CD4-positive, alpha-beta T cell treated with Interferon gamma for 1 hour (primary cell): ENCODE data around the gene BARHL1.
"Not testable (repeated sequence)": the region's sequence is repeated elsewhere in the genome, so short reads cannot be mapped to it uniquely, and the experiment has no call there.

Experiments
- DNase-seq: peaks from one replicate; pipeline ENCODE4 v3.0.0-alpha.2; 2020

The BARHL1 gene

GRCh38 chr9:132557159-132557558, 25.2 kb upstream of the BARHL1 start:
- DNase-seq, result no peak

- DNase-seq, result no peak
Observed at GRCh38 chr9:132559711-132560110, 22.7 kb upstream of the BARHL1 start.

- no peak for DNase-seq
Observed at GRCh38 chr9:132560616-132561202, 21.7 kb upstream of the BARHL1 start.

- DNase-seq, result no peak
Observed at GRCh38 chr9:132562306-132562573, 20.2 kb upstream of the BARHL1 start.

GRCh38 chr9:132564526-132564925, 17.9 kb upstream of the BARHL1 start:
- DNase-seq, result no peak

GRCh38 chr9:132568787-132569186, 13.6 kb upstream of the BARHL1 start:
- not testable (repeated sequence) for DNase-seq

GRCh38 chr9:132571806-132572600, 10.4 kb upstream of the BARHL1 start:
- DNase-seq, result no peak

GRCh38 chr9:132572921-132573320, 9.5 kb upstream of the BARHL1 start:
- DNase-seq, result no peak

GRCh38 chr9:132575005-132575609, 7.3 kb upstream of the BARHL1 start:
- peak; percentile 25 for DNase-seq

- DNase-seq, result no peak
Observed at GRCh38 chr9:132575811-132576210, 6.6 kb upstream of the BARHL1 start.

GRCh38 chr9:132577119-132577518, 5.3 kb upstream of the BARHL1 start:
- DNase-seq, result no peak

- no peak for DNase-seq
Observed at GRCh38 chr9:132578367-132578932, 4.0 kb upstream of the BARHL1 start.

GRCh38 chr9:132579427-132579798, 3.0 kb upstream of the BARHL1 start:
- DNase-seq, result no peak

- DNase-seq, result no peak
Observed at GRCh38 chr9:132582786-132583583, 579 bp downstream of the BARHL1 start.

GRCh38 chr9:132583584-132584304, 1.3 kb downstream of the BARHL1 start:
- no peak for DNase-seq

- DNase-seq, result no peak
Observed at GRCh38 chr9:132584601-132585560, 2.5 kb downstream of the BARHL1 start.

- DNase-seq, result peak; percentile 6
Observed at GRCh38 chr9:132585954-132586829, 3.8 kb downstream of the BARHL1 start.

- no peak for DNase-seq
Observed at GRCh38 chr9:132586830-132587591, 4.6 kb downstream of the BARHL1 start.

GRCh38 chr9:132587592-132587955, 5.2 kb downstream of the BARHL1 start:
- DNase-seq, result no peak

- no peak for DNase-seq
Observed at GRCh38 chr9:132588098-132588497, 5.7 kb downstream of the BARHL1 start.
